HEK293 (cell line): Measurements from ENCODE around the gene AMBRA1.

Experiments used
- CTCF ChIA-PET: fragments of 350-600 bp; formaldehyde crosslinking; extraction: SDS; loops from one replicate; lab custom pipeline; 2021; ENCODE audit warnings: antibody characterized with exemption; lab: Yijun Ruan, JAX
- POLR2A ChIA-PET: fragments of 300-600 bp; formaldehyde crosslinking; extraction: SDS; loops from one replicate; lab custom pipeline; 2020; ENCODE audit warnings: antibody characterized with exemption, inconsistent platforms; lab: Yijun Ruan, JAX
- H3K27ac ChIP-seq: fragments of 200-500 bp; sonication (Bioruptor generic); 2 replicates; pipeline ENCODE4 v1.5.1; 2014; ENCODE audit warnings: low read depth, low read length, control low read depth, inconsistent platforms; ENCODE audit errors: extremely low read depth
- H3K36me3 ChIP-seq, 2 experiments: fragments of 200-500 bp in 1 of 2; sonication (Bioruptor generic) in 1 of 2; 1 replicate in 1 of 2; 2 replicates in 1 of 2; pipeline ENCODE4 v1.5.1; 2014 to 2017; ENCODE audit warnings: inconsistent platforms in 2 of 2, low read length in 2 of 2; ENCODE audit not compliant: control insufficient read depth in 2 of 2, insufficient read depth in 1 of 2
- H3K4me1 ChIP-seq: fragments of 200-500 bp; sonication (Bioruptor generic); 2 replicates; pipeline ENCODE4 v1.5.1; 2014; ENCODE audit warnings: mild to moderate bottlenecking, low read length, inconsistent platforms; ENCODE audit not compliant: control insufficient read depth, insufficient read depth
- H3K4me3 ChIP-seq: 2 replicates; pipeline ENCODE4 v1.5.1; 2011; ENCODE audit warnings: low read depth, mild to moderate bottlenecking, control low read depth, low read length, moderate library complexity
- H3K9me3 ChIP-seq: fragments of 200-500 bp; sonication (Bioruptor generic); 2 replicates; pipeline ENCODE4 v1.5.1; 2014; ENCODE audit warnings: low read depth, low read length, inconsistent platforms; ENCODE audit not compliant: control insufficient read depth, insufficient read depth
- EGR2 ChIP-seq: fragments of 450-650 bp; formaldehyde crosslinking; IDR thresholded peaks from 2 replicates; pipeline ENCODE4 v1.5.1; 2016; ENCODE audit warnings: low read depth, missing biosample characterization, missing genetic modification characterization
- GLIS2 ChIP-seq: fragments of 450-650 bp; formaldehyde crosslinking; IDR thresholded peaks from 2 replicates; pipeline ENCODE4 v1.5.1; 2016; ENCODE audit warnings: missing biosample characterization, missing genetic modification characterization
- KLF9 ChIP-seq: fragments of 450-650 bp; formaldehyde crosslinking; IDR thresholded peaks from 2 replicates; pipeline ENCODE4 v1.5.1; 2016; ENCODE audit warnings: missing biosample characterization, missing genetic modification characterization, low read depth
- MZF1 ChIP-seq: fragments of 450-650 bp; formaldehyde crosslinking; IDR thresholded peaks from 2 replicates; pipeline ENCODE4 v1.5.1; 2017; ENCODE audit warnings: missing biosample characterization, missing genetic modification characterization, borderline replicate concordance
- OVOL3 ChIP-seq: fragments of 450-650 bp; formaldehyde crosslinking; IDR thresholded peaks from 2 replicates; pipeline ENCODE4 v1.5.1; 2016; ENCODE audit warnings: missing biosample characterization, missing genetic modification characterization
- ZBTB1 ChIP-seq: fragments of 450-650 bp; formaldehyde crosslinking; IDR thresholded peaks from 2 replicates; pipeline ENCODE4 v1.5.1; 2016; ENCODE audit warnings: missing biosample characterization, missing genetic modification characterization
- ZFHX2 ChIP-seq: fragments of 450-650 bp; formaldehyde crosslinking; conservative IDR thresholded peaks from 2 replicates; pipeline ENCODE4 v1.5.1; 2016; ENCODE audit warnings: missing biosample characterization, missing genetic modification characterization
- ZFP69B ChIP-seq: fragments of 450-650 bp; formaldehyde crosslinking; IDR thresholded peaks from 2 replicates; pipeline ENCODE4 v1.5.1; 2016; ENCODE audit warnings: missing biosample characterization, missing genetic modification characterization
- ZIC2 ChIP-seq: fragments of 450-650 bp; formaldehyde crosslinking; IDR thresholded peaks from 2 replicates; pipeline ENCODE4 v1.5.1; 2016; ENCODE audit warnings: missing biosample characterization, missing genetic modification characterization
- ZNF169 ChIP-seq: fragments of 450-650 bp; formaldehyde crosslinking; IDR thresholded peaks from 2 replicates; pipeline ENCODE4 v1.5.1; 2016; ENCODE audit warnings: missing biosample characterization, missing genetic modification characterization
- ZNF311 ChIP-seq: fragments of 450-650 bp; formaldehyde crosslinking; IDR thresholded peaks from 2 replicates; pipeline ENCODE4 v1.5.1; 2017; ENCODE audit warnings: missing biosample characterization, missing genetic modification characterization, borderline replicate concordance
- ZNF324 ChIP-seq: fragments of 450-650 bp; formaldehyde crosslinking; IDR thresholded peaks from 2 replicates; pipeline ENCODE4 v1.5.1; 2016; ENCODE audit warnings: missing biosample characterization, missing genetic modification characterization
- ZNF37A ChIP-seq: fragments of 450-650 bp; IDR thresholded peaks from 2 replicates; pipeline ENCODE4 v1.5.1; 2018; ENCODE audit warnings: missing biosample characterization, missing genetic modification characterization
- ZNF580 ChIP-seq: fragments of 450-650 bp; formaldehyde crosslinking; IDR thresholded peaks from 2 replicates; pipeline ENCODE4 v1.5.1; 2016; ENCODE audit warnings: missing biosample characterization, missing genetic modification characterization
- ZNF747 ChIP-seq: fragments of 450-650 bp; formaldehyde crosslinking; IDR thresholded peaks from 2 replicates; pipeline ENCODE4 v1.5.1; 2016; ENCODE audit warnings: missing biosample characterization, missing genetic modification characterization
- TF ChIP-seq, protein P1 (sequence below): fragments of 450-650 bp; formaldehyde crosslinking; IDR thresholded peaks from 2 replicates; pipeline ENCODE4 v1.5.1; 2016; ENCODE audit warnings: missing biosample characterization, missing genetic modification characterization
- TF ChIP-seq, protein P2 (sequence below): fragments of 450-650 bp; formaldehyde crosslinking; IDR thresholded peaks from 2 replicates; pipeline ENCODE4 v1.5.1; 2016; ENCODE audit warnings: missing biosample characterization, missing genetic modification characterization

Gene AMBRA1

DNA sequence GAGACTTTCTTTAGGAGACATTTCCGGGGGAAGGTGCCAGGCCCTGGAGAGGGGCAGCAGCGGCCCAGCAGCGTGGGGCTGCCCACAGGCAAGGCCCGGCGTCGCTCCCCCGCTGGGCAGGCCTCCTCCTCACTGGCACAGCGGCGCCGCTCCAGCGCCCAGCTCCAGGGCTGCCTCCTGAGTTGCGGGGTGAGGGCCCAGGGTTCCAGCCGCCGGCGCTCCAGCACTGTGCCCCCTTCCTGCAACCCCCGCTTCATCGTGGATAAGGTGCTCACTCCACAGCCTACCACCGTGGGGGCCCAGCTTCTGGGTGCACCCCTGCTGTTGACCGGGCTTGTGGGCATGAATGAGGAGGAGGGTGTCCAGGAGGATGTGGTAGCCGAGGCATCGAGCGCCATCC, 227.6 kb downstream of the AMBRA1 start:
- CTCF ChIA-PET: interaction anchor here (0.6 to 5.6 kb wide), 7 partner anchors 9 to 818 kb away, joined by 3 to 98 read pairs (median 3); partner anchors contain the start of gene DGKZ
- POLR2A ChIA-PET: no interaction called here
- no peak for TF ChIP-seq OVOL3 (tag by site-specific recombination)
- no peak for TF ChIP-seq ZNF324
- TF ChIP-seq, protein P1, sequence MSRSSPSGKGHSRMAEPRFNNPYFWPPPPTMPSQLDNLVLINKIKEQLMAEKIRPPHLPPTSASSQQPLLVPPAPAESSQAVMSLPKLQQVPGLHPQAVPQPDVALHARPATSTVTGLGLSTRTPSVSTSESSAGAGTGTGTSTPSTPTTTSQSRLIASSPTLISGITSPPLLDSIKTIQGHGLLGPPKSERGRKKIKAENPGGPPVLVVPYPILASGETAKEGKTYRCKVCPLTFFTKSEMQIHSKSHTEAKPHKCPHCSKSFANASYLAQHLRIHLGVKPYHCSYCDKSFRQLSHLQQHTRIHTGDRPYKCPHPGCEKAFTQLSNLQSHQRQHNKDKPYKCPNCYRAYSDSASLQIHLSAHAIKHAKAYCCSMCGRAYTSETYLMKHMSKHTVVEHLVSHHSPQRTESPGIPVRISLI (tag by site-specific recombination): no peak
- TF ChIP-seq MZF1 (tag by site-specific recombination): no peak
- no peak for TF ChIP-seq ZNF580 (tag by site-specific recombination)
- TF ChIP-seq EGR2: no peak
- H3K4me3 ChIP-seq: no peak overlapping the region
- peaks cover 5% of the 10 kb centered on the region for H3K4me1 ChIP-seq
- no peaks in the 10 kb centered on the region for H3K9me3 ChIP-seq
- H3K36me3 ChIP-seq: peaks cover 0 to 34% of the 10 kb centered on the region in 2 experiments; a peak in 1 of 3 replicates
- H3K27ac ChIP-seq: no peak overlapping the region

GRCh38 chr11:46364791-46365190, 229.0 kb downstream of the AMBRA1 start:
- H3K9me3 ChIP-seq: no peaks in the 10 kb centered on the region
- TF ChIP-seq, protein P2, sequence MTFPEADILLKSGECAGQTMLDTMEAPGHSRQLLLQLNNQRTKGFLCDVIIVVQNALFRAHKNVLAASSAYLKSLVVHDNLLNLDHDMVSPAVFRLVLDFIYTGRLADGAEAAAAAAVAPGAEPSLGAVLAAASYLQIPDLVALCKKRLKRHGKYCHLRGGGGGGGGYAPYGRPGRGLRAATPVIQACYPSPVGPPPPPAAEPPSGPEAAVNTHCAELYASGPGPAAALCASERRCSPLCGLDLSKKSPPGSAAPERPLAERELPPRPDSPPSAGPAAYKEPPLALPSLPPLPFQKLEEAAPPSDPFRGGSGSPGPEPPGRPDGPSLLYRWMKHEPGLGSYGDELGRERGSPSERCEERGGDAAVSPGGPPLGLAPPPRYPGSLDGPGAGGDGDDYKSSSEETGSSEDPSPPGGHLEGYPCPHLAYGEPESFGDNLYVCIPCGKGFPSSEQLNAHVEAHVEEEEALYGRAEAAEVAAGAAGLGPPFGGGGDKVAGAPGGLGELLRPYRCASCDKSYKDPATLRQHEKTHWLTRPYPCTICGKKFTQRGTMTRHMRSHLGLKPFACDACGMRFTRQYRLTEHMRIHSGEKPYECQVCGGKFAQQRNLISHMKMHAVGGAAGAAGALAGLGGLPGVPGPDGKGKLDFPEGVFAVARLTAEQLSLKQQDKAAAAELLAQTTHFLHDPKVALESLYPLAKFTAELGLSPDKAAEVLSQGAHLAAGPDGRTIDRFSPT: peak; percentile 53; the same call in 1 of the 2 replicates
- no peak for TF ChIP-seq ZNF747 (tag by site-specific recombination)
- CTCF ChIA-PET: interaction anchor here (0.6 to 5.6 kb wide), 6 partner anchors 8 to 255 kb away, joined by 3 to 98 read pairs (median 4); partner anchors contain the start of gene DGKZ
- H3K4me3 ChIP-seq: no peak overlapping the region
- H3K36me3 ChIP-seq: peaks cover 0 to 23% of the 10 kb centered on the region in 2 experiments; a peak in 1 of 3 replicates
- POLR2A ChIA-PET: no interaction called here
- no peak overlapping the region for H3K27ac ChIP-seq
- H3K4me1 ChIP-seq: peaks cover 9% of the 10 kb centered on the region

- Histone ChIP-seq H3K9me3 (no peaks in the 10 kb centered on the region), H3K4me1 (peaks cover 9% of the 10 kb centered on the region), H3K36me3 (peaks cover 0 to 17% of the 10 kb centered on the region in 2 experiments; a peak in 1 of 3 replicates), H3K27ac (no peak overlapping the region), H3K4me3 (no peak overlapping the region)
- ChIA-PET POLR2A (no interaction called here), CTCF (interaction anchor here (1.1 to 5.6 kb wide), 2 partner anchors 14 to 19 kb away, joined by 3 to 98 read pairs; partner anchors contain the start of gene DGKZ)
- TF ChIP-seq ZNF37A (tag by site-specific recombination): no peak
- no peak for TF ChIP-seq ZNF169
- no peak for TF ChIP-seq ZNF311 (tag by site-specific recombination)
- no peak for TF ChIP-seq KLF9
- no peak for TF ChIP-seq ZFP69B (tag by site-specific recombination)
Observed at GRCh38 chr11:46364056-46364455, 229.8 kb downstream of the AMBRA1 start.

- Histone ChIP-seq H3K9me3 (no peaks in the 10 kb centered on the region), H3K27ac (no peak overlapping the region), H3K36me3 (peaks cover 0 to 15% of the 10 kb centered on the region in 2 experiments; a peak in 1 of 3 replicates), H3K4me3 (no peak overlapping the region), H3K4me1 (peaks cover 9% of the 10 kb centered on the region)
- ChIA-PET CTCF (interaction anchor here (0.6 to 1.1 kb wide), 3 partner anchors 20 to 790 kb away, joined by 3 read pairs; no protein-coding TSS in a partner anchor), POLR2A (no interaction called here)
- TF ChIP-seq GLIS2 (0 out of 2 replicates have a peak, but pooled peaks have one; percentile 16), ZFHX2 (tag by site-specific recombination) (0 out of 2 replicates have a peak, but pooled peaks have one; percentile 9), KLF9 (no peak), ZIC2 (tag by site-specific recombination) (peak; percentile 75), MZF1 (tag by site-specific recombination) (no peak), ZBTB1 (tag by site-specific recombination) (no peak), EGR2 (0 out of 2 replicates have a peak, but pooled peaks have one; percentile 5)
- TF ChIP-seq, protein P2: peak; percentile 11; the same call in 1 of the 2 replicates
- TF ChIP-seq, all 188 proteins: peak for 5
Observed at GRCh38 chr11:46363455-46364005, 230.3 kb downstream of the AMBRA1 start.
